Measurements from ENCODE around the gene C1orf185.

- no peak for TF ChIP-seq POLR2AphosphoS5 (IDR thresholded peaks at IDR 0.05)
- no peak for TF ChIP-seq POLR2A (IDR thresholded peaks at IDR 0.05)
- TF ChIP-seq CTCF (IDR thresholded peaks at IDR 0.05), result no peak
These were observed 1.7 kb upstream of the C1orf185 start for GRCh38 chr1:51100264-51100880.

Data from sigmoid colon (tissue), 4 donors.